ENCODE measurements around the gene GUCA1A.
"Not testable (repeated sequence)": the region's sequence is repeated elsewhere in the genome, so short reads cannot be mapped to it uniquely, and the experiment has no call there.

The GUCA1A gene

GRCh38 chr6:42147138-42147562, 26.0 kb upstream of the GUCA1A start:
- DNase-seq (ENCODE audit: low spot score), result no peak

- no peak for DNase-seq (ENCODE audit: low spot score)
These were observed 25.1 kb upstream of the GUCA1A start for GRCh38 chr6:42148058-42148457.

GRCh38 chr6:42150254-42150653, 22.9 kb upstream of the GUCA1A start:
- no peak for DNase-seq (ENCODE audit: low spot score)

GRCh38 chr6:42152024-42152423, 21.1 kb upstream of the GUCA1A start:
- no peak for DNase-seq (ENCODE audit: low spot score)

- DNase-seq (ENCODE audit: low spot score), result not testable (repeated sequence)
These were observed 20.5 kb upstream of the GUCA1A start for GRCh38 chr6:42152528-42153213.

- no peak for DNase-seq (ENCODE audit: low spot score)
These were observed 19.2 kb upstream of the GUCA1A start for GRCh38 chr6:42153921-42154320.

- no peak for DNase-seq (ENCODE audit: low spot score)
These were observed 18.5 kb upstream of the GUCA1A start for GRCh38 chr6:42154461-42155209.

- no peak for DNase-seq (ENCODE audit: low spot score)
These were observed 17.9 kb upstream of the GUCA1A start for GRCh38 chr6:42155293-42155692.

- DNase-seq (ENCODE audit: low spot score), result no peak
These were observed 16.5 kb upstream of the GUCA1A start for GRCh38 chr6:42156638-42157037.

GRCh38 chr6:42158011-42158410, 15.2 kb upstream of the GUCA1A start:
- peak; percentile 75 for DNase-seq (ENCODE audit: low spot score)

GRCh38 chr6:42158631-42159030, 14.5 kb upstream of the GUCA1A start:
- DNase-seq (ENCODE audit: low spot score), result no peak

GRCh38 chr6:42159431-42160024, 13.6 kb upstream of the GUCA1A start:
- DNase-seq (ENCODE audit: low spot score), result no peak

- no peak for DNase-seq (ENCODE audit: low spot score)
These were observed 10.8 kb upstream of the GUCA1A start for GRCh38 chr6:42162384-42162783.

GRCh38 chr6:42162812-42163211, 10.4 kb upstream of the GUCA1A start:
- no peak for DNase-seq (ENCODE audit: low spot score)

GRCh38 chr6:42163981-42164380, 9.2 kb upstream of the GUCA1A start:
- peak; percentile 41 for DNase-seq (ENCODE audit: low spot score)

- peak; percentile 86 for DNase-seq (ENCODE audit: low spot score)
These were observed 8.1 kb upstream of the GUCA1A start for GRCh38 chr6:42165016-42165415.

GRCh38 chr6:42166444-42167141, 6.6 kb upstream of the GUCA1A start:
- peak; percentile 73 for DNase-seq (ENCODE audit: low spot score)

GRCh38 chr6:42168650-42169049, 4.5 kb upstream of the GUCA1A start:
- no peak for DNase-seq (ENCODE audit: low spot score)

- not testable (repeated sequence) for DNase-seq (ENCODE audit: low spot score)
These were observed 3.4 kb upstream of the GUCA1A start for GRCh38 chr6:42169780-42170179.

GRCh38 chr6:42171813-42172581, 1.2 kb upstream of the GUCA1A start:
- DNase-seq (ENCODE audit: low spot score), result no peak

GRCh38 chr6:42175860-42176259, 2.7 kb downstream of the GUCA1A start:
- DNase-seq (ENCODE audit: low spot score), result no peak

- no peak for DNase-seq (ENCODE audit: low spot score)
These were observed 3.8 kb downstream of the GUCA1A start for GRCh38 chr6:42176981-42177380.
